ENCODE measurements around the gene PPL. TPM values are rescaled to one million over a fixed set of nuclear protein-coding genes. Genes with fewer than 3 reads are reported as not detected.
"Not testable (repeated sequence)": the region's sequence is repeated elsewhere in the genome, so short reads cannot be mapped to it uniquely, and the experiment has no call there.

PPL gene
- total and polyA plus RNA-seq, 8 donors: 30.4 to 77.1 (median 37.2) TPM

DNA sequence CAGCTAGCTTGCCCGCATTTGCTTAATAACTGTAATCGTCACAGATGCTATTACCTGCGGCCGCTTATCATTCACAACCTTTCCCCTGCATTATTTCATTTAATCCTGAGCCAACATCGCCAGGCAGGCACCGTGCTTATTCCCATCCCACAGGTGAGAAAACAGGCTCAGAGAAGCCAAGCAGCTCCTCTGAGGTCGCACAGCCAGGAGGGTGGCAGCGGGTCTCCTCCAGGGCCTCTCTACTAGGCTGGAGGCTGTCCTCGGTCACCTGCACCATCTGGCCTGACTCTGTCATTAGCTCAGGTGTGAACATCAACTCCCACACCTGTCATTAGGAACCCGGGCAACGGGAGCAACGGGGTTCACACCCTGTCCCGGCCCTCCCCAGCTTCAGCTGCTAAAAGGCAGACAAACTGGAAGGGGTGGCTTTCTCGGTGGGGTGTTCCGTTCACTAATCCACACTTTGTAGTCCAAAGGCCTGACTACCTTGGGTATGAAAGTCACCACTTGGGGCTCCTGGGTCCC is 3.0 kb downstream of the PPL start:
- Histone ChIP-seq H3K9me3 (no peaks in the 10 kb centered on the region), H3K36me3 (no peaks in the 10 kb centered on the region), H3K4me3 (no peak overlapping the region), H3K27ac (no peak overlapping the region), H3K4me1 (peaks cover 0 to 36% of the 10 kb centered on the region in 2 donors), H3K27me3 (peaks cover 16 to 52% of the 10 kb centered on the region in 2 donors)
- TF ChIP-seq, protein P1, sequence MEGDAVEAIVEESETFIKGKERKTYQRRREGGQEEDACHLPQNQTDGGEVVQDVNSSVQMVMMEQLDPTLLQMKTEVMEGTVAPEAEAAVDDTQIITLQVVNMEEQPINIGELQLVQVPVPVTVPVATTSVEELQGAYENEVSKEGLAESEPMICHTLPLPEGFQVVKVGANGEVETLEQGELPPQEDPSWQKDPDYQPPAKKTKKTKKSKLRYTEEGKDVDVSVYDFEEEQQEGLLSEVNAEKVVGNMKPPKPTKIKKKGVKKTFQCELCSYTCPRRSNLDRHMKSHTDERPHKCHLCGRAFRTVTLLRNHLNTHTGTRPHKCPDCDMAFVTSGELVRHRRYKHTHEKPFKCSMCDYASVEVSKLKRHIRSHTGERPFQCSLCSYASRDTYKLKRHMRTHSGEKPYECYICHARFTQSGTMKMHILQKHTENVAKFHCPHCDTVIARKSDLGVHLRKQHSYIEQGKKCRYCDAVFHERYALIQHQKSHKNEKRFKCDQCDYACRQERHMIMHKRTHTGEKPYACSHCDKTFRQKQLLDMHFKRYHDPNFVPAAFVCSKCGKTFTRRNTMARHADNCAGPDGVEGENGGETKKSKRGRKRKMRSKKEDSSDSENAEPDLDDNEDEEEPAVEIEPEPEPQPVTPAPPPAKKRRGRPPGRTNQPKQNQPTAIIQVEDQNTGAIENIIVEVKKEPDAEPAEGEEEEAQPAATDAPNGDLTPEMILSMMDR (IDR thresholded peaks at IDR 0.05): no peak
- intact Hi-C loops (cut with DNase I): no loop called here
- no peak for DNase-seq
- ATAC-seq: no peak

DNA sequence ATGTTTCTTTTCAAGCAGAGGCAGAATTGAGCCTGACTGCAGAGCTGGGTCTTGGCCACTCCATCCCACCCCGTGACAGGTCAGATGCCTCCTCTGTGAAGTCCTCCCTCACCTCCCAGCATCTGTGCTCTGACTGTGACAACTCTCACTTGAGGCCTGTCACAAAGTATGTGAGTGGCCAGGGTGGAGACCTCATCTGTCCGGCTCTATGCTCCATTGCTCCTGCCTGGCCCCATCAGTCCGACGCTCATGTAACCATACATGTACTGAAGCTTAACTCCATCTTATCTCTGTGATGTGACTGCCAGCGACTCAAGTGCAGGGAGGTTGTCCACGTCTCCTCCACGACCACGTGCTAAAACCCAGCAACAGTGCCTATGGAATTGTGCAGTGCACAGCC is 3.5 kb downstream of the PPL start:
- Histone ChIP-seq H3K4me3 (no peak overlapping the region), H3K4me1 (peaks cover 0 to 36% of the 10 kb centered on the region in 2 donors), H3K27me3 (peaks cover 16 to 47% of the 10 kb centered on the region in 2 donors), H3K36me3 (no peaks in the 10 kb centered on the region), H3K27ac (no peak overlapping the region), H3K9me3 (no peaks in the 10 kb centered on the region)
- intact Hi-C loops (cut with DNase I): no loop called here
- no peak for DNase-seq
- TF ChIP-seq, protein P1 (IDR thresholded peaks at IDR 0.05): no peak
- no peak for ATAC-seq

DNA sequence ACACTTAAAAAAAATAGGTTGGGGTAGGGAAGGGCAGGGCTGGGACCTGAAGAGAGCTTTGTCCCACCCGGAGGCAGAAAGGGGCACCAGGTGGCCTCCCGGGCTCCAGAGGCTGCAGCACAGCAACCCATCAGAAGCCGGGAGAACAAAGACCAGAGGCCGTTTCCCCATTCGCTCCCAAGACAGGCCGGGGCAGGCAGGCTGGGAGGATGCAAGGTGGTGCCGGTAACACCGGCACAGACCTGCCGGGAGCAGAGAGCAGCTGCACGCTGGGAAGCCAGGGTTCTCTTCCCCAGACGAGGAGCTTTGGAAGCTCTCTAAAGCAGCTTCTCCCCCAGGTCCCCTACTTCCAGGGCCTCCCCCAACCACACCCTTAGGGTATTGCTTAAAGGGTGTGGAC is 5.6 kb downstream of the PPL start:
- H3K4me1 ChIP-seq: peaks cover 0 to 24% of the 10 kb centered on the region in 2 donors
- intact Hi-C loops (cut with DNase I): no loop called here
- peaks cover 7 to 26% of the 10 kb centered on the region in 2 donors for H3K27me3 ChIP-seq
- ATAC-seq (no peak), DNase-seq (peak in 1 of 4 donors; percentile 48)
- peaks cover 0 to 14% of the 10 kb centered on the region in 2 donors for H3K9me3 ChIP-seq
- H3K27ac ChIP-seq: no peak overlapping the region
- TF ChIP-seq, protein P1 (IDR thresholded peaks at IDR 0.05): no peak
- H3K36me3 ChIP-seq: no peaks in the 10 kb centered on the region
- H3K4me3 ChIP-seq: no peak overlapping the region

DNA sequence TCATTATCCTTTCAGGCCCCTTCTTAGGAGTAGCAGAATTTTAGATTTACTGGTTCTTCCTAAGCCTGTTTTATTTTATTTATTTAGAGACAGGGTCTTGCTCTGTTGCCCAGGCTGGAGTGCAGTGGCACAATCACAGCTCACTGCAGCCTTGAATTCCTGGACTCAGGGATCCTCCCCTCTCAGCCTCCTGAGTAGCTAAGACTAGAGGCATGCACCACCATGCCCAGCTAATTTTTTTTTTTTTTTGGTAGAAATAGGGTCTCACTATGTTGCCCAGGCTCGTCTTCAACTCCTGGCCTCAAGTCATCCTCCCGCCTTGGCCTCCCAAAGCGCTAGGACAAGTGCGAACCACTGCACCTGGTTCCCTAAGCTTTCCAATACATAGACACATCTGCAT is 7.3 kb downstream of the PPL start:
- Histone ChIP-seq H3K4me1 (peaks cover 0 to 10% of the 10 kb centered on the region in 2 donors), H3K27me3 (peaks cover 0 to 14% of the 10 kb centered on the region in 2 donors), H3K9me3 (peaks cover 0 to 19% of the 10 kb centered on the region in 2 donors)
- H3K27ac ChIP-seq; intact Hi-C loops (cut with DNase I); H3K4me3 ChIP-seq; ATAC-seq; H3K36me3 ChIP-seq; DNase-seq: not testable (repeated sequence)

DNA sequence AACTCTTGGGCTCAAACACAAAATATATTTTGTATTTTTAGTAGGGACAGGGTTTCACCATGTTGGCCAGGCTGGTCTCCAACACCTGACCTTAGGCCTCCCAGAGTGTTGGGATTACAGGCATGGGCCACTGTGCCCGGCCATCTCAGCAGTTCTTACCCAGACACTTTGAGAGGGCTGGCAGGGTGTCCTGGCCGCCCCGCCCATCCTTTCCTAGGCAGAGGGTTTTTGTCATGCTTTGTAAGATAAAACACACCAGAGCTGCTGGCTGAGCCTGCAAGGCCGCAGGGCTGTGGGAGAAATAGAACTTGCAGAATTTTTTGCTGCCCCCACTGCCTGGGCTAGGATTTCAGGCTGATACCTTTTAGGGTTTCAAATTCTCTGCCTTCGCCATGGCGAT is 8.7 kb downstream of the PPL start:
- H3K4me1 ChIP-seq: peaks cover 0 to 5% of the 10 kb centered on the region in 2 donors
- ATAC-seq: no peak
- peaks cover 0 to 19% of the 10 kb centered on the region in 2 donors for H3K9me3 ChIP-seq
- TF ChIP-seq, protein P1 (IDR thresholded peaks at IDR 0.05): no peak
- H3K27ac ChIP-seq: no peak overlapping the region
- intact Hi-C loops (cut with DNase I): no loop called here
- DNase-seq: peak in 1 of 4 donors; percentile 3
- no peak overlapping the region for H3K4me3 ChIP-seq
- peaks cover 0 to 8% of the 10 kb centered on the region in 2 donors for H3K27me3 ChIP-seq
- no peaks in the 10 kb centered on the region for H3K36me3 ChIP-seq

DNA sequence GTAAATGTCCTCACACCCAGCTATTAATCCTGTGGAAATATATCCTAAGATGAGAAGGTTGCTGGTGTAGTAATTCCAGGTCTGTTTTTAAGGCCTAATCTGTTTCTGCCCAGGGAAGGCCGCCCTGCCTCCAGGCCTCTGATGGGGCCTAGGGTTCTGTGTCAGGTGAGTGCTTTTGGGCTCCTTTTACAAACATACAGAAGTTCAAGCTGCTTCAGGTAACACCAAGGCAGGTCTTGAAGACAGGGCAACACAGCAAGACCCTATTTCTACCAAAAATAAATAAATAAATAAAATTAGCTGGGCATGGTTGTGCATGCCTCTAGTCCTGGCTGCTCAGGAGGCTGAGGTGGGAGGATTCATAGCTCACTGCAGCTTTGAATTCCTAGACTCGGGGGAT is 9.3 kb downstream of the PPL start:
- no peaks in the 10 kb centered on the region for H3K36me3 ChIP-seq
- peaks cover 0 to 5% of the 10 kb centered on the region in 2 donors for H3K4me1 ChIP-seq

More for the DNA sequence above, 9.3 kb downstream of the PPL start:
- H3K27me3 ChIP-seq: peaks cover 0 to 8% of the 10 kb centered on the region in 2 donors
- DNase-seq: no peak
- no peak overlapping the region for H3K27ac ChIP-seq
- intact Hi-C loops (cut with DNase I): no loop called here
- TF ChIP-seq, protein P1 (IDR thresholded peaks at IDR 0.05): no peak
- H3K9me3 ChIP-seq: peaks cover 0 to 19% of the 10 kb centered on the region in 2 donors
- H3K4me3 ChIP-seq: no peak overlapping the region
- ATAC-seq: no peak

Data from left lung (tissue), 10 donors.